ENCODE measurements around the gene ABCD1. TPM values are rescaled to one million over a fixed set of nuclear protein-coding genes. Genes with fewer than 3 reads are reported as not detected.
A peak's percentile ranks its signal among the peaks of the same experiment; 100 is the strongest.

Gene ABCD1
- polyA plus RNA-seq, 1 donor from 2014 or later = 3.6 TPM

DNA sequence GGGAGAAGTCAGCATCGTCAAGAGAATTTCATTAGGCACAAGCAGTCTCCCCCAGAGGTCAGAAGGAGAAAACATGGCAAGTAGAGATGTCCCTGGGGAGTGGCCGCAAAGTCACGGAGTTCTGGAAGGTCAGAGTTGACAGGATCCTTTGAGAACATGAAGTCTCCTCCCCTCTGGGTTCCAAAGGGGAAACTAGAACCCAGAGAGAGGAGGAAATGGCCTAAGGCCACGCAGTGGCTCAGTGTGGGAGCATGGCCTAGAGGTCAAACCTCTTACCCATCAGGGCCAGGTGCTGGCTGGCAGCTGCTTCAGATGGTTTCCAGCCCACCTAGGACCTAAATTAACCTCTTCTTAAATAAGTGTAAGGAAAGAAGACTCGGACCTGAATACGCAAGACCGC, 68.6 kb downstream of the ABCD1 start:
- peak overlapping the region; percentile 86 for H3K27ac ChIP-seq (ENCODE audit: low read length)
- no peak overlapping the region for H2AFZ ChIP-seq (ENCODE audit: low read depth, low read length)
- H3K79me2 ChIP-seq (replicated peaks; ENCODE audit: insufficient read depth, low read length) = peaks cover 37% of the 10 kb centered on the region
- H3F3A ChIP-seq (ENCODE audit: insufficient read depth, low read length, poor library complexity, severe bottlenecking) = no peaks in the 10 kb centered on the region
- H3K4me3 ChIP-seq (ENCODE audit: low read length) = peak overlapping the region; percentile 83
- no peaks in the 10 kb centered on the region for H3K36me3 ChIP-seq (ENCODE audit: insufficient read depth, low read length)
- H3K9ac ChIP-seq (ENCODE audit: low read length) = peak overlapping the region; percentile 83
- H3K9me3 ChIP-seq (ENCODE audit: low read length) = no peaks in the 10 kb centered on the region
- no peaks in the 10 kb centered on the region for H3K27me3 ChIP-seq (ENCODE audit: insufficient read depth, low read depth, low read length)
- TF ChIP-seq EP300 (conservative IDR thresholded peaks at IDR 0.05; ENCODE audit: poor library complexity, severe bottlenecking) (no peak), REST (IDR thresholded peaks at IDR 0.05; ENCODE audit: borderline replicate concordance) (no peak), POLR2AphosphoS5 (IDR thresholded peaks at IDR 0.05) (no peak), TAF1 (IDR thresholded peaks at IDR 0.05; ENCODE audit: low read depth) (no peak), EZH2 (IDR thresholded peaks at IDR 0.05; ENCODE audit: borderline replicate concordance, insufficient read depth, low read length, poor library complexity, severe bottlenecking) (no peak), MXI1 (conservative IDR thresholded peaks at IDR 0.05; ENCODE audit: poor library complexity, severe bottlenecking) (no peak), SMC3 (conservative IDR thresholded peaks at IDR 0.05; ENCODE audit: poor library complexity) (no peak), RAD21 (conservative IDR thresholded peaks at IDR 0.05) (no peak)
- TF ChIP-seq, protein P1, sequence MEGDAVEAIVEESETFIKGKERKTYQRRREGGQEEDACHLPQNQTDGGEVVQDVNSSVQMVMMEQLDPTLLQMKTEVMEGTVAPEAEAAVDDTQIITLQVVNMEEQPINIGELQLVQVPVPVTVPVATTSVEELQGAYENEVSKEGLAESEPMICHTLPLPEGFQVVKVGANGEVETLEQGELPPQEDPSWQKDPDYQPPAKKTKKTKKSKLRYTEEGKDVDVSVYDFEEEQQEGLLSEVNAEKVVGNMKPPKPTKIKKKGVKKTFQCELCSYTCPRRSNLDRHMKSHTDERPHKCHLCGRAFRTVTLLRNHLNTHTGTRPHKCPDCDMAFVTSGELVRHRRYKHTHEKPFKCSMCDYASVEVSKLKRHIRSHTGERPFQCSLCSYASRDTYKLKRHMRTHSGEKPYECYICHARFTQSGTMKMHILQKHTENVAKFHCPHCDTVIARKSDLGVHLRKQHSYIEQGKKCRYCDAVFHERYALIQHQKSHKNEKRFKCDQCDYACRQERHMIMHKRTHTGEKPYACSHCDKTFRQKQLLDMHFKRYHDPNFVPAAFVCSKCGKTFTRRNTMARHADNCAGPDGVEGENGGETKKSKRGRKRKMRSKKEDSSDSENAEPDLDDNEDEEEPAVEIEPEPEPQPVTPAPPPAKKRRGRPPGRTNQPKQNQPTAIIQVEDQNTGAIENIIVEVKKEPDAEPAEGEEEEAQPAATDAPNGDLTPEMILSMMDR (IDR thresholded peaks at IDR 0.05; ENCODE audit: poor library complexity, severe bottlenecking) = no peak
- H4K20me1 ChIP-seq (ENCODE audit: insufficient read depth) = no peaks in the 10 kb centered on the region
- no peaks in the 10 kb centered on the region for H3K9me2 ChIP-seq (ENCODE audit: insufficient read depth, low read length)
- H3K4me2 ChIP-seq (ENCODE audit: low read length) = peak overlapping the region; percentile 62

Other genes starting within 250 kb of the ABCD1 start
- gene BGN, start 229.9 kb upstream of the ABCD1 start, polyA plus RNA-seq = not detected in 2 replicates
- 4.4 and 5.3 TPM in 2 replicates for gene ATP2B3, start 207.2 kb upstream of the ABCD1 start, polyA plus RNA-seq
- 61.2 and 70.7 TPM in 2 replicates for gene CCNQ, start 125.7 kb upstream of the ABCD1 start, polyA plus RNA-seq
- 0.94 and 3.2 TPM in 2 replicates for gene DUSP9, start 77.7 kb upstream of the ABCD1 start, polyA plus RNA-seq
- gene PNCK, start 51.0 kb upstream of the ABCD1 start, polyA plus RNA-seq = 9.5 and 15.0 TPM in 2 replicates
- gene SLC6A8, start 36.9 kb upstream of the ABCD1 start, polyA plus RNA-seq = 36.4 and 62.4 TPM in 2 replicates
- gene BCAP31, start 469 bp upstream of the ABCD1 start, polyA plus RNA-seq = 154 and 182 TPM in 2 replicates
- gene PLXNB3, start 39.4 kb downstream of the ABCD1 start, polyA plus RNA-seq = 0.48 and 0.76 TPM in 2 replicates
- gene SRPK3, start 56.2 kb downstream of the ABCD1 start, polyA plus RNA-seq = not detected in 2 replicates
- 64.7 and 72.7 TPM in 2 replicates for gene IDH3G, start 69.5 kb downstream of the ABCD1 start, polyA plus RNA-seq
- 186 and 192 TPM in 2 replicates for gene SSR4, start 69.8 kb downstream of the ABCD1 start, polyA plus RNA-seq
- gene PDZD4, start 105.7 kb downstream of the ABCD1 start, polyA plus RNA-seq = 343 and 389 TPM in 2 replicates
- gene L1CAM, start 161.3 kb downstream of the ABCD1 start, polyA plus RNA-seq = 88.0 and 119 TPM in 2 replicates
- not detected in 2 replicates for gene AVPR2, start 179.8 kb downstream of the ABCD1 start, polyA plus RNA-seq
- gene ARHGAP4, start 201.4 kb downstream of the ABCD1 start, polyA plus RNA-seq = 11.2 and 12.1 TPM in 2 replicates
- 117 and 159 TPM in 2 replicates for gene NAA10, start 210.2 kb downstream of the ABCD1 start, polyA plus RNA-seq
- gene RENBP, start 219.8 kb downstream of the ABCD1 start, polyA plus RNA-seq = 0.89 and 2.5 TPM in 2 replicates
- 7.3 and 10.3 TPM in 2 replicates for gene HCFC1, start 247.0 kb downstream of the ABCD1 start, polyA plus RNA-seq
- gene TMEM187, start 247.9 kb downstream of the ABCD1 start, polyA plus RNA-seq = 5.2 and 6.3 TPM in 2 replicates

All from neural cell (in vitro differentiated cells).